Measurements from ENCODE around the gene DDC. TPM values are rescaled to one million over a fixed set of nuclear protein-coding genes. Genes with fewer than 3 reads are reported as not detected.
"Not testable (repeated sequence)": the region's sequence is repeated elsewhere in the genome, so short reads cannot be mapped to it uniquely, and the experiment has no call there.

DDC gene
- polyA plus RNA-seq, 1 donor (not counting 4 experiments of a cell fraction or from before 2014, with no cell fraction given), result not detected

GRCh38 chr7:50584386-50584785 lies 19.2 kb upstream of the DDC start:
- dilution Hi-C loops (cut with MboI; ENCODE audit: extremely low pct_ligation_motif_present, low sequenced_read_pairs), result no loop called here
- FAIRE-seq, result no peak

GRCh38 chr7:50583295-50583694 lies 18.1 kb upstream of the DDC start:
- H2AFZ ChIP-seq (ENCODE audit: control insufficient read depth, low read length); H3K27me3 ChIP-seq (ENCODE audit: control insufficient read depth, extremely low read depth, insufficient read depth, low read length); H3K4me2 ChIP-seq (ENCODE audit: control insufficient read depth, extremely low read depth, insufficient read depth, low read depth, low read length); H3K4me3 ChIP-seq (ENCODE audit: control insufficient read depth in 2 of 3, extremely low read depth in 1 of 3, insufficient read depth in 2 of 3, low read depth in 1 of 3, low read length in 3 of 3); DNase-seq (ENCODE audit: low read depth, low spot score); dilution Hi-C loops (cut with MboI; ENCODE audit: extremely low pct_ligation_motif_present, low sequenced_read_pairs); H3K4me1 ChIP-seq (ENCODE audit: control insufficient read depth, extremely low read depth, insufficient read depth, low read length); H3K9ac ChIP-seq (ENCODE audit: control insufficient read depth, extremely low read depth, insufficient read depth, low read length); H3K79me2 ChIP-seq (ENCODE audit: control insufficient read depth, insufficient read depth, low read length); H4K20me1 ChIP-seq (ENCODE audit: control insufficient read depth, extremely low read depth, insufficient read depth, low read length); H3K9me1 ChIP-seq (ENCODE audit: control insufficient read depth, extremely low read depth, insufficient read depth, low read length); H3K36me3 ChIP-seq (ENCODE audit: control insufficient read depth in 2 of 2, extremely low read depth in 1 of 2, insufficient read depth in 2 of 2, low read length in 2 of 2); H3K27ac ChIP-seq (ENCODE audit: control insufficient read depth, insufficient read depth, low read length); H3K9me3 ChIP-seq (ENCODE audit: control insufficient read depth, low read depth, low read length); FAIRE-seq: not testable (repeated sequence)

More at GRCh38 chr7:50584386-50584785, 19.2 kb upstream of the DDC start:
- DNase-seq (ENCODE audit: low read depth, low spot score), result no peak
- Histone ChIP-seq H3K9ac (ENCODE audit: control insufficient read depth, extremely low read depth, insufficient read depth, low read length) (no peak overlapping the region), H2AFZ (ENCODE audit: control insufficient read depth, low read length) (no peak overlapping the region), H3K36me3 (ENCODE audit: control insufficient read depth in 2 of 2, extremely low read depth in 1 of 2, insufficient read depth in 2 of 2, low read length in 2 of 2) (no peaks in the 10 kb centered on the region), H3K79me2 (ENCODE audit: control insufficient read depth, insufficient read depth, low read length) (no peaks in the 10 kb centered on the region), H3K4me1 (ENCODE audit: control insufficient read depth, extremely low read depth, insufficient read depth, low read length) (peaks cover 9% of the 10 kb centered on the region), H3K27me3 (ENCODE audit: control insufficient read depth, extremely low read depth, insufficient read depth, low read length) (no peaks in the 10 kb centered on the region), H3K9me1 (ENCODE audit: control insufficient read depth, extremely low read depth, insufficient read depth, low read length) (no peaks in the 10 kb centered on the region), H3K4me3 (ENCODE audit: control insufficient read depth in 2 of 3, extremely low read depth in 1 of 3, insufficient read depth in 2 of 3, low read depth in 1 of 3, low read length in 3 of 3) (no peak overlapping the region), H4K20me1 (ENCODE audit: control insufficient read depth, extremely low read depth, insufficient read depth, low read length) (no peaks in the 10 kb centered on the region), H3K27ac (ENCODE audit: control insufficient read depth, insufficient read depth, low read length) (no peak overlapping the region), H3K4me2 (ENCODE audit: control insufficient read depth, extremely low read depth, insufficient read depth, low read depth, low read length) (no peak overlapping the region), H3K9me3 (ENCODE audit: control insufficient read depth, low read depth, low read length) (peaks cover 2% of the 10 kb centered on the region)
- TF ChIP-seq EZH2 (IDR thresholded peaks at IDR 0.05; ENCODE audit: low read length), result no peak
- TF ChIP-seq, protein P1, sequence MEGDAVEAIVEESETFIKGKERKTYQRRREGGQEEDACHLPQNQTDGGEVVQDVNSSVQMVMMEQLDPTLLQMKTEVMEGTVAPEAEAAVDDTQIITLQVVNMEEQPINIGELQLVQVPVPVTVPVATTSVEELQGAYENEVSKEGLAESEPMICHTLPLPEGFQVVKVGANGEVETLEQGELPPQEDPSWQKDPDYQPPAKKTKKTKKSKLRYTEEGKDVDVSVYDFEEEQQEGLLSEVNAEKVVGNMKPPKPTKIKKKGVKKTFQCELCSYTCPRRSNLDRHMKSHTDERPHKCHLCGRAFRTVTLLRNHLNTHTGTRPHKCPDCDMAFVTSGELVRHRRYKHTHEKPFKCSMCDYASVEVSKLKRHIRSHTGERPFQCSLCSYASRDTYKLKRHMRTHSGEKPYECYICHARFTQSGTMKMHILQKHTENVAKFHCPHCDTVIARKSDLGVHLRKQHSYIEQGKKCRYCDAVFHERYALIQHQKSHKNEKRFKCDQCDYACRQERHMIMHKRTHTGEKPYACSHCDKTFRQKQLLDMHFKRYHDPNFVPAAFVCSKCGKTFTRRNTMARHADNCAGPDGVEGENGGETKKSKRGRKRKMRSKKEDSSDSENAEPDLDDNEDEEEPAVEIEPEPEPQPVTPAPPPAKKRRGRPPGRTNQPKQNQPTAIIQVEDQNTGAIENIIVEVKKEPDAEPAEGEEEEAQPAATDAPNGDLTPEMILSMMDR (optimal IDR thresholded peaks at IDR 0.05 in 1 of 3, IDR thresholded peaks at IDR 0.05 in 1 of 3, conservative IDR thresholded peaks at IDR 0.05 in 1 of 3; ENCODE audit: extremely low read depth in 1 of 3, insufficient read depth in 2 of 3, low read length in 3 of 3), result no peak

- dilution Hi-C loops (cut with MboI; ENCODE audit: extremely low pct_ligation_motif_present, low sequenced_read_pairs), result not testable (repeated sequence)
Observed at GRCh38 chr7:50582271-50582670, 17.1 kb upstream of the DDC start.

DNA sequence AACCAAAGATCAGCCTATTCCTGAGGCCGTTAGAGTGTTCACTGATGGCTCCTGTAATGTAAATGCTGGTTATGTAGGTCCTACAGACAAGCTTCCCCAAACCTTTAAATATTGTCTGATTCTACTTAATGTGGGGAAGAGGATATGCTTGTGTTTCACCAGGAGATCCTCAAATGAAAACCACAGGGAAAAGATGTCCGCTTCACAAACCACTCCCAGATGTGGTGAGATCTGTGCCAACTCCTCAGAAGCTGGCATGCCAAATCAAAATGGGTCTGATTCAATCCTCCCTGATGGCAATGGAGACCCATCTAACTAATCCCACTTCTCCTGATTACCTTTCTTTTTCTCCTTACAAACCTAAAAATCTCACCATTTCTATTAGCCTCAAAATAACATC lies 15.5 kb upstream of the DDC start:
- FAIRE-seq; H3K9me1 ChIP-seq (ENCODE audit: control insufficient read depth, extremely low read depth, insufficient read depth, low read length); H3K27me3 ChIP-seq (ENCODE audit: control insufficient read depth, extremely low read depth, insufficient read depth, low read length); H3K9me3 ChIP-seq (ENCODE audit: control insufficient read depth, low read depth, low read length); H3K27ac ChIP-seq (ENCODE audit: control insufficient read depth, insufficient read depth, low read length); H3K79me2 ChIP-seq (ENCODE audit: control insufficient read depth, insufficient read depth, low read length); H3K9ac ChIP-seq (ENCODE audit: control insufficient read depth, extremely low read depth, insufficient read depth, low read length); H3K4me2 ChIP-seq (ENCODE audit: control insufficient read depth, extremely low read depth, insufficient read depth, low read depth, low read length); H2AFZ ChIP-seq (ENCODE audit: control insufficient read depth, low read length); H3K36me3 ChIP-seq (ENCODE audit: control insufficient read depth in 2 of 2, extremely low read depth in 1 of 2, insufficient read depth in 2 of 2, low read length in 2 of 2); H3K4me1 ChIP-seq (ENCODE audit: control insufficient read depth, extremely low read depth, insufficient read depth, low read length); H4K20me1 ChIP-seq (ENCODE audit: control insufficient read depth, extremely low read depth, insufficient read depth, low read length); dilution Hi-C loops (cut with MboI; ENCODE audit: extremely low pct_ligation_motif_present, low sequenced_read_pairs); H3K4me3 ChIP-seq (ENCODE audit: control insufficient read depth in 2 of 3, extremely low read depth in 1 of 3, insufficient read depth in 2 of 3, low read depth in 1 of 3, low read length in 3 of 3); DNase-seq (ENCODE audit: low read depth, low spot score): not testable (repeated sequence)

More at GRCh38 chr7:50582271-50582670, 17.1 kb upstream of the DDC start:
- not testable (repeated sequence) for H3K27me3 ChIP-seq (ENCODE audit: control insufficient read depth, extremely low read depth, insufficient read depth, low read length); H3K36me3 ChIP-seq (ENCODE audit: control insufficient read depth in 2 of 2, extremely low read depth in 1 of 2, insufficient read depth in 2 of 2, low read length in 2 of 2); H3K79me2 ChIP-seq (ENCODE audit: control insufficient read depth, insufficient read depth, low read length); H3K4me3 ChIP-seq (ENCODE audit: control insufficient read depth in 2 of 3, extremely low read depth in 1 of 3, insufficient read depth in 2 of 3, low read depth in 1 of 3, low read length in 3 of 3); DNase-seq (ENCODE audit: low read depth, low spot score); H3K27ac ChIP-seq (ENCODE audit: control insufficient read depth, insufficient read depth, low read length); H3K4me1 ChIP-seq (ENCODE audit: control insufficient read depth, extremely low read depth, insufficient read depth, low read length); FAIRE-seq; H4K20me1 ChIP-seq (ENCODE audit: control insufficient read depth, extremely low read depth, insufficient read depth, low read length); H2AFZ ChIP-seq (ENCODE audit: control insufficient read depth, low read length); H3K9me1 ChIP-seq (ENCODE audit: control insufficient read depth, extremely low read depth, insufficient read depth, low read length); H3K9ac ChIP-seq (ENCODE audit: control insufficient read depth, extremely low read depth, insufficient read depth, low read length); H3K9me3 ChIP-seq (ENCODE audit: control insufficient read depth, low read depth, low read length); H3K4me2 ChIP-seq (ENCODE audit: control insufficient read depth, extremely low read depth, insufficient read depth, low read depth, low read length)

All from keratinocyte (primary cell).